IMR-90 (cell line): ENCODE measurements around the gene SLC24A2.
"Not testable (repeated sequence)": the region's sequence is repeated elsewhere in the genome, so short reads cannot be mapped to it uniquely, and the experiment has no call there.

Experiments used
- CHD1 ChIP-seq: IDR thresholded peaks from 2 replicates; pipeline ENCODE4 v1.6.1; 2012; ENCODE audit warnings: low read depth, low read length, improper control_type of control experiment
- CTCF ChIP-seq: conservative IDR thresholded peaks from 2 replicates; pipeline ENCODE4 v1.5.1; 2012; ENCODE audit warnings: mild to moderate bottlenecking, low read depth, low read length, improper control_type of control experiment
- MXI1 ChIP-seq: IDR thresholded peaks from 2 replicates; pipeline ENCODE4 v1.6.1; 2012; ENCODE audit warnings: low read depth, mild to moderate bottlenecking, low read length, moderate library complexity, borderline replicate concordance
- POLR2A ChIP-seq: IDR thresholded peaks from 2 replicates; pipeline ENCODE4 v1.6.1; 2012; ENCODE audit warnings: mild to moderate bottlenecking, low read depth, low read length
- RAD21 ChIP-seq: IDR thresholded peaks from 2 replicates; pipeline ENCODE4 v1.6.1; 2012; ENCODE audit warnings: low read length, improper control_type of control experiment

GRCh38 chr9:19833331-19833730 lies 44.5 kb upstream of the SLC24A2 start:
- not testable (repeated sequence) for TF ChIP-seq CTCF, CHD1, POLR2A, MXI1, RAD21
